NOMO-1 treated with DMSO at 0.1 percent for 48 hours (cell line): ENCODE data around the gene TPSAB1.
A peak's percentile ranks its signal among the peaks of the same experiment; 100 is the strongest.
"Not testable (repeated sequence)": the region's sequence is repeated elsewhere in the genome, so short reads cannot be mapped to it uniquely, and the experiment has no call there.

ENCODE experiments used
- DNase-seq: peaks from one replicate; lab custom pipeline; 2025; ENCODE audit not compliant: unreplicated experiment; lab: John Stamatoyannopoulos, UW

TPSAB1 gene

GRCh38 chr16:1245452-1246020 lies 5.0 kb downstream of the TPSAB1 start:
- DNase-seq = no peak

DNA sequence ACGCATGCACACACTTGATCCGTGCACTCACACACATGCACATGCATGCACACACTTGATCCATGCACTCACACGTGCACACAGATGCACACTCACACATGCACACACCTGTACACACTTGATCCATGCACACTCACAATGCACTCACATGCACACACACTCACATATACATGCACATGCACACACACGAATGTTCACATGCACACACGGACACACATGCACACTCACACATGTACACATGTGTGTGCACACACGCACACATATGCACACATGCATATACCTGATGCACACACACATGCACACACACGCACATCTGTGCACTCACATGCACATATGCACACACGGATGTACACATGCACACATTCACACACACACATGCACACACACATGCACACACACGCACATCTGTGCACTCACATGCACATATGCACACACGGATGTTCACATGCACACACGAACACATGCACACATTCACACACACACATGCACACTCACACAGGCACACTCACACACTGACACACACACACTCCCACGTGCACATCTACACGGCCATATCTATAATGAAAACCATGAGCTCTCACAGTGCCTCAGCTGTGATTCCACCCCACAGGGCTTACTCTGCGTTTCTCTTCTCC lies 7.5 kb downstream of the TPSAB1 start:
- not testable (repeated sequence) for DNase-seq

DNA sequence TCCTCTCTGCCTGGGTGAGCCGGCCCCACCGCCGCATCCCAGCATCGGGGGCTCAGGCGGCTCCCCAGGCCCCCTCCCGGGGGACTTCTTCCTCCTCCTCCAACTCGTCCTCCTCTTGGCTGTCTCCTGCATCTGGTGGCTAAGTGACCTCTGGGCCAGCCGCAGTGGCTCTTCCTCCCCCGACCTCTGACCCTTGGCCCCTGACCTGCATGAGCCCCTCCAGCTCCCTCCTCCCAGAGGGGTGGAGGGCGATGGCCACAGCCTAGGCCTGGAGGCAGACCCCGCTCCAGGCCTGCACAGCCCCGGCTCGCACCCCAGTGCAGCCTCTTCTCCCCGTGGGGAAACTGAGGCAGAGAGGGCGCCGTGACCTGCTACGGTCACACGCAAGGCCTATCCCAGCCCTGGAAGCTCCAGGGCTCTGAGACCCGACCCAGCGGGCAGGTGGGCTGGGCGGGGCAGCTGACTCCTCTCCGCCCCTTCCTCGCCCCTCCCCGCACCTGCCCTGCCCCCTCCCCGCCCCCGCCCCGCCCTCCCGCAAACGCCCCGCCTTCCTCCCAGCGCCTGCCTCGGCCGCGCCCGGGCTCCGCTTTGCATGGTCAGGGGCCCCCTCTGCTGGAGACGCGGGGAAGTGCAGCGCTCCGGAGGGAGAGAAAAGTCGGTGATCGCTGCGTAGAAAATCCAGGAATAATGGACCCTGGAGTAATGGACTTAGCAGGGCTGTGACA lies 8.7 kb downstream of the TPSAB1 start:
- DNase-seq = not testable (repeated sequence)

DNA sequence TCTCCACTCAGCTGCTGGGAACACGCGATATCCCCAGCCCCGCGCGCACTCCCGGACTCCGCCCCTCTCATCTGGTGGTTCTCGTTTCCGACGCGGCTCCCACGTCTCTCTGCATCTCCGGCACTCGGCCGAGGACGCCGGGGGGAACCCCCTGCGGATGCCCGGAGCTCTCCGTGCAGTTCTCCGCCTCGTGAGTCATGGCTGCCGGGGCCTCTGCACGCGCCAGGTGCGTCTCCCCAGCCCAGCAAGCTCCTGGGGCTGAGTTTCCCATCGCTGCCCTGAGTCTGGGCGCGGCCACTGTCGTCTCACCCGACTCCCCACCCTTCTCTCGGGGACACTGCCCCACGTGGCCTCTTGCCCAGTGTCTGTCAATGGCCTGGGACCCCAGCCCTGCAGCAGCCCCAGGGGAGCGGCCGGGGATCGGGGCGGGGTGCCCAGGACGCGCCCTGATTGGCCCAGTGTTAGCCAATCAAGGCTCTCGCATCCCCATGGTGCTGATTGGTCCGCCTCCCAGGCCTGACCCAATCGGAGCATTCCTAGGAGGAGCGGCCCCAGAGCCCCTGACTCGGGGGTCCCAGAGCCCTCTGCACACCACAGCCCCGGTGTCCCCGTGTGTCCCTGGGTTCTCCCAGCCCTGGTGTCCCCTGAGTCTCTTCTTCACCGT lies 13.3 kb downstream of the TPSAB1 start:
- DNase-seq = not testable (repeated sequence)

GRCh38 chr16:1254821-1255220 lies 14.3 kb downstream of the TPSAB1 start:
- not testable (repeated sequence) for DNase-seq

DNA sequence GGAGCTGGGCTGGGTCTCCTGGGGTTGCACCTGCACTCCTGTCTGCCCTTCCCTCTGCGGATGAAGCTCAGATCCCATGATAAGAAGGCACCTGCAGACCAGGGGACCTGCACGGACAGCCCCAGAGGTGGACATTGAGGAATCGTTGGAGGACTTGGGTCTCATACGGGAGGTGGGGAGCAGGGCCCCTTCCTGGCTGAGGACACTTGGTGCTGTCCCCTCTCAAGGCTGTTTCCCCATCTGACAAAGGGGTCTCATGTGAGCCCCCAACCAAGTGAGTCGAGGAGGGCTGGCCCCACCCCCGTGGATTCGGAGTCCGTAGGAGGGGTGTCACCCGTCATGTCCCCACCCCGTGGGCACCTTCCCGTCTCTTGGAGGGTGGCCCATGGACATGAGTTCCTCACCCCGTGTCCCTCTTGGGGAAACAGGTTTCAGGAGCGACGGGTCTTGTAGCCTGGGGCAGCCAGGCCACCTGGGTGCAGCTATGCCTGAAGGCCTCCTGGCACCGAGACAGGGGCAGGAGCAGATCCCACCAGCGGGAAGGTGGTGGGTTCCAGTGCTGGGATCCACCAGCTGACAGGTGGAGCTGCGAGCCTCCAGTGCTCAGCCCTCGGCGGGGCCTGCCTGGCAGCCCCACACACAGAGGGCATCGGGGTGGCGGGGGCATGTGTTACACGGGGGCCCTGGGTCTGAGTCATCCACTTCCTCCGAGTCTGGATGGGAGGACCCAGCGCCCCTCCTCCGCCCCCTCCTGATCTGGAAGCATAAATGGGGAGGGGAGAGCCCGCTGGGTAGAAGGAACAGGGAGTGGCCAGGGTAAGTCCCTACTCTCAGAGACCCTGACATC lies 15.0 kb downstream of the TPSAB1 start, which contains the start of gene TPSD1:
Gene TPSD1, plus strand, starts transcription at position 794 of the 847 bp plus-strand sequence. CDS start 212 bp downstream, outside the sequence.
- not testable (repeated sequence) for DNase-seq

DNA sequence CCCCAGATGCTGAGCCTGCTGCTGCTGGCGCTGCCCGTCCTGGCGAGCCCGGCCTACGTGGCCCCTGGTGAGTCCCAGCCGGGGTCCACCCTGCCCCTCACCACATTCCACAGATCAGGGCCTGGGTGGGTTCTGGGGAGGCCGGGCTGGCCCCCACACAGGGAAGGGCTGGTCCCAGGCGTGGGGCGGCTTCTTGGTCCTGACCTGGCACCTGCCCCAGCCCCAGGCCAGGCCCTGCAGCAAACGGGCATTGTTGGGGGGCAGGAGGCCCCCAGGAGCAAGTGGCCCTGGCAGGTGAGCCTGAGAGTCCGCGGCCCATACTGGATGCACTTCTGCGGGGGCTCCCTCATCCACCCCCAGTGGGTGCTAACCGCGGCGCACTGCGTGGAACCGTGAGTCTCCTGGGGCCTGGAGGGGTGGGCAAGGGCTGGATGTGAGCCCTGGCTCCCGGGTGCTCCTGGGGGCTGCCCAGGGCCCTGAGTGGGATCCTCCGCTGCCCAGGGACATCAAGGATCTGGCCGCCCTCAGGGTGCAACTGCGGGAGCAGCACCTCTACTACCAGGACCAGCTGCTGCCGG lies 15.9 kb downstream of the TPSAB1 start:
- DNase-seq = not testable (repeated sequence)

DNA sequence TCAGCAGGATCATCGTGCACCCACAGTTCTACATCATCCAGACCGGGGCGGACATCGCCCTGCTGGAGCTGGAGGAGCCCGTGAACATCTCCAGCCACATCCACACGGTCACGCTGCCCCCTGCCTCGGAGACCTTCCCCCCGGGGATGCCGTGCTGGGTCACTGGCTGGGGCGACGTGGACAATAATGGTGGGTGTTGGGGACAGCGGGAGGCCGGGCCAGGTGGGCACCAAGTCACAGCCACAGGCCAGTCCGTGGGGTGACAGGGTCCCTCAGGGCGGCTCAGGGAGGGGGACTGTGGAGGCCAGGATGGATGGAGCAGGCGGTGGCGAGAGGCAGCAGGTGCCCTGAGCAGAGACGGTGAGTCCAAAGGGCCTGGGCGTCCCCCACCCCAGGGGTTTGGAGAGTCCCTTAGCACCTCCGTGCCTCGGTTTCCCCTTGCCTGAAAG lies 16.4 kb downstream of the TPSAB1 start:
- no peak for DNase-seq

DNA sequence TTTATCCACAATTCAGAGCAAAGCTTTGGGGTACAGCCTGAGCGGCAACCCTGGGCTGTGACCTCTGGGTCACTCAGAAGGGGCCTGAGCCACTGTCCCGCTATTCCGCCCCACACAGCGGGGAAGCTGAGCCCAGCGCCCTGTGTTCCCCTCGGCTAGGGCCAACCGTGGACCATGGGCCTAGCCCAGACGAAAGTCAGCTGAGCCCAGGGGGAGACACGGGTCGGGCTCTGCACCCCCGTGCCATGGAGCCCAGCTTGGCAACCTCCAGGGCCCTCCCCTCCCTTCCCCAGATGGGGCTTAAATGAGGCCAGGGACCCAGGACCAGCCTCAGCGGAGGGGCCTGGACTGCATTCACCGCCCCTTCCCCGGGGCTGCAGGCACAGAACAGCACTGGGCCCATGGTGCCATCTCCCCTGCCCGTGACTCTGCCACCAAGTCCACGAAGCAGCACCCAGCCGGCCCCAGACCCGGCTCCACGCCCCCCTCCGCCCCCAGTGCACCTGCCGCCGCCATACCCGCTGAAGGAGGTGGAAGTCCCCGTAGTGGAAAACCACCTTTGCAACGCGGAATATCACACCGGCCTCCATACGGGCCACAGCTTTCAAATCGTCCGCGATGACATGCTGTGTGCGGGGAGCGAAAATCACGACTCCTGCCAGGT lies 17.2 kb downstream of the TPSAB1 start:
- DNase-seq = no peak

- no peak for DNase-seq
Measured at GRCh38 chr16:1258225-1258600, 17.7 kb downstream of the TPSAB1 start.

DNA sequence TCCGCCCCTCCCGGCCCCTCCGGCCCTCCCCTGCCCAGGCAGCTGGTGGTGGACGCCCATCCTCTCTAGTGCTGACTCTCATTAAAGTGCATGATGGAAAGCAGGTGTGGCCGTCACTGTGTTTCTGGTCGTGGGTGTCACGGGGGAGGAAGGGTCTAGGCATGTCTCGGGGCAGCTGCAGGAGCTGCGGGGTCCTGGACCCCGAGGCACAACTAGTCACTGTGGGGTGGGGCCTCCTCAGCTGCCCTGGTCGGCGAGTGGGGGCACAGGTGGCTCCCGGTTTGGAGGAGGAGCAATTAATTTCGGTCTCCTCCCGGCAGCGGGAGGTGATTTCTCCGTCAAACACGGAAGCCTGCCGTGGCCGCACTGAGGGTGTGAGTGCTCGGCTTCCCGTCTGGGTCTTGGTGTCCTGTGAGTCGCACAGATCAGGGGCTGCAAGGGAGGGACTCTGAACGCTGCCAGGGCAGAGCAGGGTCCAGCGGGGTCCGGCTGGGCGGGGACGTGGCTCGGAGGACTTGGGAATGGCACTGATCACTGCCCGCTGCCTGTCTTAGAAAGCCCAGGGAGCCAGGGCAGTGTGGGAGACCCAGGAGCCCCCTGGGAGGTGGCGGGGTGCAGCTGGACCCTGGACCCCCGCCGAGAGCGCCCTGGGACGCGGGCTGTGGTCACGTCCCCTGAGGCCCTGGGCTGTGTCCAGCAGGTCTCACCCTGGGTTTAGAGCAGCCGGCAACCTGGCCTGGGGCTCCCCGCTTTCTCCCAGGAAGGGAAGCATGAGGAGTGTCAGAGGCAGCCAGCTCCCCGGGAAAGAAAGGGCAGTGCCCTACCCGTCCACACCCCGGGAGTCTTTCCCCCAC lies 18.6 kb downstream of the TPSAB1 start:
- DNase-seq = peak; percentile 12

DNA sequence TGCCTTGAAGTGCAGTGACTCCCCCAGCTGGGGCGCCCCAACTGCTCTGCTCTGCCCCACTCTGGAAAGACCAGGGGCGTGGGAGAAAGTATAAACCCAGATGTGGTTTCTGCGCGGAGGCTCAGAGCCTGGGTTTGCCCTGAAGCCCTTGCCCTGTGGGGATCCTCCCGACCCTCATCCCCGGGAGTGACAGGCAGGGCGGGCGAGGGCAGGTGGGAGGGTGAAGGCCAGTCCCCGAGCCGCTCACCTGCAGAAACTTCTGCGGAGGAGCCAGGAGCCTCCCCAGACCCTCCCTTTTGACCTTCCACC lies 19.2 kb downstream of the TPSAB1 start:
- DNase-seq = no peak

GRCh38 chr16:1260101-1260680 lies 19.7 kb downstream of the TPSAB1 start:
- DNase-seq = no peak

DNA sequence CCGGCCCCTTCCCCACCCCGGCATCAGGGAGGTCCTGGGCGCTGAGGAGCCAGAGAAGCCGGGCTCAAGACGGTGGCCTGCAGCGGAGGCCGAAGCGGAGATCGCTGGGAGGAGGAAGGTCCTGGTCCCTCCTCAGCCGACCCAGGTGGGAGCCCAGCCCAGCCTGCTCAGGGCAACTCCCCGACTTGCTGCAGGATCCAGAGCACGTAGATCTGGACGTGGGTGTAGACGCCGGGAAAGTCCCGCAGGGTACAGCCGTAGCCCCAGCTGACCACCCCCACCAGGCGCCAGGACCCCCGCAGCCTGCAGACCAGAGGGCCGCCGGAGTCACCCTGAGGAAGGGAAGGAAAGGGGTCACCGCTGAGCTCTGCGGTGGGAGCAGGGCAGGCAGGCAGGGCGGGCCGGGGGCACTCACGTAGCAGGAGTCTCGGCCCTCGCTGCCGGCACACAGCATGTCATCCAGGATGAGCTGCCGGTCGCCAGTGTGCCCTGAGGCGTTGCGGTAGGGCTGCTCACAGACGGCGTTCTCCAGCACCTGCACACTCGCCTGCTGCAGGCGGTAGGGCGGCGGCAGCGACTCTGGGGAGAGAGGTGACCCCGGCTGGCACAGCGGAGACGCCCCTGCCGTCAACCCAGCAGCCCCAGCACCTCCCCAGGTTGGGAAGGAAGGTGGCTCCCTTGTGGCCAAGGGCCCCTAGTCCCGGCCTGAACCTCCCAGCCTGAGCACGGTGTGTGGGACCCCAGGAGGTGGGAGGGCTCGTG lies 20.8 kb downstream of the TPSAB1 start:
- DNase-seq = no peak

DNA sequence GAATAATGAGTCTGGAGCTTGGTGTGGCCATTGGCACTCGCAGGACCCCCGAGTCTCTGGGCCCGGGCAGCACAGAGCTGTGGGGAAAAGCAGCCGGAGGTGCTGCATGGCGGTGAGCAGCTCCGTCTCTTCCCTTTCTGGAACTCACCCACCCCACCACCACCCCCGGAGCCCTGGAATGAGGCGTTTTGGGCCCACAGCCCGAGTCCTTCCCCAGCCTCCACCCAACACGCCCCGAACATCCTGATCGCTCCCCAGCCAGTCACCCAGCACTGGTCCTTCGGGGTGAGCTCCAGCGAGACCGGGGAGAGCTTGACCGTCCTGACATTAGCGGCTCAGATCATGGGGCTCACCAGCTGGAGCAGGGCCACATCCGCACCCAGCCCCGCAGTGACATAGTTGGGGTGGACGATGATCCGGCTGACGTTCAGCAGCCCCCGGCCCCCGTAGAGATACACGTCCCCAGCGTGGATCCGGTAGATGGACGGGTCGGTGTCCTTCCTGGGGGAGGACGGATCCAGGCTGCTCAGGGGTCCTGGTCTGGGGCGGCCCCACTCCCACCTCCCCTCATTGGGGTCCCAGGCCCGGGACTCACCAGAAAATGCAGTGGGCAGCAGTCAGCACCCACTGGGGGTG lies 21.8 kb downstream of the TPSAB1 start:
- no peak for DNase-seq

GRCh38 chr16:1262846-1263221 lies 22.3 kb downstream of the TPSAB1 start:
- DNase-seq = no peak

DNA sequence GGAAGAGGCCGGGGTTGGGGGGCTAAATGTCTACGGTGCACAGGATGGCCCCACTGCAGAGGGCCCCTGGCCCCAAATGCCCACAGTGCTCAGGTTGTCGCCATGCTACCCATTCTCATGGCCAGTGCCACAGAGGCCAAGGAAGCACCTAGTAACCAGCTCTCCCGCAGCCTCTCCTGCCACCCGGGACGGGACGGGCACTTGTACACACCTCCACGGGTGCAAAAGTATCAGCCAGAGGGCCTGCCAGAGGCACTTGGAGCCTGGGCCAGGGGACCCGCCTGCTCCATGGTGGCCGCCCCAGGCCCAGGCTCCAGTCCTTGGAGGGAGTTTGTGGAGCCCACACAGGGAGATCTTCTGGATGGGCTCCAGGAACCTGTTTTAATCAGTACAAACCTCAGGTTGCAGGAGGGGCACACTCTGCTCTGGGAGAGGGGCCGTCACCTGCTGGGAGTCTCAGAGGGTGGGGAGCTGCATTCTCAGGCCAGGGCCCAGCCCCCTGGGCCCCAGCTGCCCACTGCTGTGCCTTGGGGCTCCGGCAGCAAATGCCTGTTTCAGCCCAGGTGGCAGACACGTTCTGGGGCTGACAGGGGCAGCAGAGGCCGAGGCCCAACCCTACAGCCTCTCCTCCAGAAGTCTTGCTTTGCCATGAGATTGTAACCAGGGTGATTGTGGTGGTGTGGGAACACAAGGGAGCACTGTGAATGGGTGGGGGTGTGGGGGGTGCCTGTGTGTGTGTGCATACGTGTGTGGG lies 23.3 kb downstream of the TPSAB1 start:
- no peak for DNase-seq
